Kidney epithelial cell (primary cell): ENCODE data around the gene SSTR1. TPM values are rescaled to one million over a fixed set of nuclear protein-coding genes. Genes with fewer than 3 reads are reported as not detected.

ENCODE experiments used
- DNase-seq: peaks from one replicate; pipeline ENCODE4 v3.0.0-alpha.2; 2010; ENCODE audit warnings: low read depth
- H3K27me3 ChIP-seq: 2 replicates; pipeline ENCODE4 v1.6.0; 2011; ENCODE audit warnings: low read length; ENCODE audit not compliant: control insufficient read depth, insufficient read depth
- H3K36me3 ChIP-seq: 2 replicates; pipeline ENCODE4 v1.5.1; 2011; ENCODE audit warnings: low read length; ENCODE audit not compliant: control insufficient read depth, insufficient read depth
- H3K4me3 ChIP-seq: 2 replicates; pipeline ENCODE4 v1.5.1; 2011; ENCODE audit warnings: low read depth, mild to moderate bottlenecking, control low read depth, low read length
- total RNA-seq: library from RNA; depleted of rRNA; stranded (reverse); fragments of >200 nt; gene quantifications from 2 replicates; pipeline ENCODE4 v1.2.3, GENCODE V29; 2015
- TF ChIP-seq, protein P1 (sequence below): IDR thresholded peaks from 2 replicates; pipeline ENCODE4 v1.5.1; 2011; ENCODE audit warnings: mild to moderate bottlenecking, moderate library complexity, low read length, control low read depth, inconsistent platforms; ENCODE audit not compliant: insufficient read depth, poor library complexity, severe bottlenecking

SSTR1 gene
- total RNA-seq, 1 donor from 2014 or later: 0.67 TPM

DNA sequence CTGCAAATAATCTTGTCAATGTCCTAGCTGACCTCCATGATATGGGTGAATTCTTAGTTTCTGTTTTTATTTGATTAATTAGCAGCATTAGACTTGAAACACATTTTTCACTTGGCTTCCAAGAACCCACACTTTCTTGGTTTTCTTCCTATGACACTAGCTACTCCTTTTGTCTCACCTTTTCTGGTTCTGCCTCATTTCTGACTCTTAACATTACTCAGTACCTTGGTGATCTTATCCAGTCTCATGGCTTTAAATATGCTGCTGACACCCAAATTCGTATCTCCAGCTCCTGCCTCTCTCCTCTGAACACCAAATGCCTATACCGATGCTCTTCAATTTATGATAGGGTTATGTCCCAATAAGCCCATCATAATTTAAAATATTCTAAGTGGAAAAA lies 32.0 kb upstream of the SSTR1 start:
- no peak for DNase-seq
- H3K36me3 ChIP-seq: no peaks in the 10 kb centered on the region
- H3K27me3 ChIP-seq: no peaks in the 10 kb centered on the region
- no peak overlapping the region for H3K4me3 ChIP-seq
- TF ChIP-seq, protein P1, sequence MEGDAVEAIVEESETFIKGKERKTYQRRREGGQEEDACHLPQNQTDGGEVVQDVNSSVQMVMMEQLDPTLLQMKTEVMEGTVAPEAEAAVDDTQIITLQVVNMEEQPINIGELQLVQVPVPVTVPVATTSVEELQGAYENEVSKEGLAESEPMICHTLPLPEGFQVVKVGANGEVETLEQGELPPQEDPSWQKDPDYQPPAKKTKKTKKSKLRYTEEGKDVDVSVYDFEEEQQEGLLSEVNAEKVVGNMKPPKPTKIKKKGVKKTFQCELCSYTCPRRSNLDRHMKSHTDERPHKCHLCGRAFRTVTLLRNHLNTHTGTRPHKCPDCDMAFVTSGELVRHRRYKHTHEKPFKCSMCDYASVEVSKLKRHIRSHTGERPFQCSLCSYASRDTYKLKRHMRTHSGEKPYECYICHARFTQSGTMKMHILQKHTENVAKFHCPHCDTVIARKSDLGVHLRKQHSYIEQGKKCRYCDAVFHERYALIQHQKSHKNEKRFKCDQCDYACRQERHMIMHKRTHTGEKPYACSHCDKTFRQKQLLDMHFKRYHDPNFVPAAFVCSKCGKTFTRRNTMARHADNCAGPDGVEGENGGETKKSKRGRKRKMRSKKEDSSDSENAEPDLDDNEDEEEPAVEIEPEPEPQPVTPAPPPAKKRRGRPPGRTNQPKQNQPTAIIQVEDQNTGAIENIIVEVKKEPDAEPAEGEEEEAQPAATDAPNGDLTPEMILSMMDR: no peak

DNA sequence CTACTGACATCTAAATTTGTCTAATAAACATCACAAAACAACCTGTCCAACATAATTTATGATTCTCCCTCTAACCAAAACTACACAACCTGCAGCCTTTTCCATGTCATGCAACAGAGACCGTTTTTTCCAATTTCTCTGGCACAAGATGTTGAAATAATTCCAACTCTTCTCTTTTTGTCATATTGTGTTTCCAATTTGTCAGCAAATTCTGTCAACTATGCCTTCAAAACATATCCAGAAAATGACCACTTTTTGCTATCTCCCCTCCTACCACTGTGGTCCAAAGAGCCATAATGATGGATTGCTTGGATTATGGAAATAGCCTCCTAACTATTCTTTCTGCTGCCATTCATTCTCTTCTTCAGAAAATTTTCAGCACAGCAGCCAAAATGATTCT lies 31.3 kb upstream of the SSTR1 start:
- no peaks in the 10 kb centered on the region for H3K27me3 ChIP-seq
- no peaks in the 10 kb centered on the region for H3K36me3 ChIP-seq
- TF ChIP-seq, protein P1: no peak
- DNase-seq: no peak
- no peak overlapping the region for H3K4me3 ChIP-seq

DNA sequence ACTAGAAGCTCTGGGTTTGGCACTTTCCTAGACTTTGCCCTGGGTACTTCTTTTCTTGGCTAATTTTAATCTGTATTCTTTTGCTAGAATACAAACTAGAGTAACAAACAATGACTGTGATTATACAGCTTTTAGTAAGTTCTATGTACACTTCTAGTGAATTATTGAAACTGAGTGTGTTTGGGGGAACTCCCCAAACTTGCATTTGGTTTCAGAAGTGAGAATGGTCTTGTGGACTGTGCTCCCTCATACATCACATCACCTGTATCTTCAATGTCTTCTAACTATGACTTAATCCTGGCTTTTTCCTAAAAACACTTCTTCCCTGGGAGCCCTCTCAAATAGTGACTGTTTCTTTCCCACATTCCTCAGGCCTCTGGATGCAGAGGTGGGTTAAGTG lies 23.6 kb upstream of the SSTR1 start:
- no peak for DNase-seq
- TF ChIP-seq, protein P1: no peak
- no peak overlapping the region for H3K4me3 ChIP-seq
- no peaks in the 10 kb centered on the region for H3K36me3 ChIP-seq
- H3K27me3 ChIP-seq: no peaks in the 10 kb centered on the region

DNA sequence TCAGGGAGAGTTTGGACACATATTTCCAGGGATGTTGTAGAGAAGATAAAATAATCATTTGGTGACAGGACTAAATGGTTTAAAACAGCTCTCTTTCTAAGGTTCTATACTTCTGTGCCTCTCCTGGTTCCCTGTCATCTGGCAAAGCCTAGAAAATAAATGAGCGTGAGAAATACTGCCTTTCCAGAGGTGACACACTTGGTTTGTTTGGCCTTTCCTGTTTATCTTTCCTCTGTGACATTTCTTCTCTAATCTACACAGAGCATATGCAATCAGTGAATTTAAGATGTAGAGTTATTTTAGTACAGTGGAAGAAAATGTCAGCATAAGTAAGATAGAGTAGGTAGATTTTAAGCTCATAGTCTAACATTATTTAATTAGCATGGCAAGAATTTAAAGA lies 22.0 kb upstream of the SSTR1 start:
- H3K36me3 ChIP-seq: no peaks in the 10 kb centered on the region
- TF ChIP-seq, protein P1: no peak
- H3K27me3 ChIP-seq: no peaks in the 10 kb centered on the region
- DNase-seq: no peak
- H3K4me3 ChIP-seq: no peak overlapping the region

DNA sequence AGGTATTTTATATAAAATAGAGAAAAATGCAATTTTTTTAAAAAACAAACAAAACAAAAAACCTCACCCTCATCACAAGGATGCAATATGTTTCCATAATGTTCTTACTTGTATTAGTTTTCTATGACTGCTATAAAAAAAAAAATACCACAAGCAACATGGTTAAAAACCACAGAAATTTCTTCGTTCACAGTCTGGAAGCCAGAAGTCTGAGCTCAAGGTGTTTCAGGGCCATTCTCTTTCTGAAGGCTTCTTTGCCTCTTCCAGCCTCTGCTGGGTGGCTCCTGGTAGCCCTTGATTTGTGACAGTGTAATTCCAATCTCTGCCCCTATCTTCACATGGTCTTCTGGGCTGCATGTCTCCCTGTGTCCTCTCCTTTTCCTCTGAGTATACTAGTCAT lies 21.5 kb upstream of the SSTR1 start:
- H3K36me3 ChIP-seq: no peaks in the 10 kb centered on the region
- H3K27me3 ChIP-seq: no peaks in the 10 kb centered on the region
- TF ChIP-seq, protein P1: no peak
- no peak for DNase-seq
- no peak overlapping the region for H3K4me3 ChIP-seq

DNA sequence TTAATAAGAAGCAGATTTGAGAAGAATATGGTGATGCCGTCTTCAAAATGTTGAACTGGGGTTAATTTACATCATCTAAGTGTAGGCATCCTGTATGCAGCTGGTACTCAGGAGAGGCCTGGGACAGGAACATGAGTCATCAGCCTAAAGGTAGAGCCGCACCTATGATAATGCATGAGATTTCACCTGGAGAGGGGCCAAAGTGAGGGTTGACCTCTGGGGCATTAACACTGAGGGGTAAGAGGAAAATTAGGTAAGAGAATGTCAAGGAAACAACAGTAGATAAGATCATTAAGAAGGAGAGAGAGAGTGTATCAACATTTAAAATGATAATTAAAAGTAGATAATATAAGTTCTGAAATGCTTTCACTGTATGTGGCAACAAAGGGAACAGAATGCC lies 20.2 kb upstream of the SSTR1 start:
- DNase-seq: no peak
- TF ChIP-seq, protein P1: no peak
- Histone ChIP-seq H3K27me3 (no peaks in the 10 kb centered on the region), H3K36me3 (no peaks in the 10 kb centered on the region), H3K4me3 (no peak overlapping the region)
